MCF 10A (cell line): ENCODE measurements around the gene CEND1. TPM values are rescaled to one million over a fixed set of nuclear protein-coding genes. Genes with fewer than 3 reads are reported as not detected.

ENCODE experiments used
- BruUV-seq: library from RNA; stranded (reverse); fragments of 400-500 nt; replicated peaks from 2 replicates; lab custom pipeline; 2021; lab: Mats Ljungman, UMichigan
- CTCF ChIA-PET: fragments of 300-600 bp; sonication (Branson Sonifier 250); formaldehyde crosslinking; extraction: SDS; loops from one replicate; lab custom pipeline; 2021; ENCODE audit warnings: antibody characterized with exemption, inconsistent platforms; lab: Yijun Ruan, JAX
- POLR2A ChIA-PET: fragments of 300-600, 350-650 bp; sonication (Branson Sonifier 250); formaldehyde crosslinking; extraction: SDS; loops from one replicate; lab custom pipeline; 2020; ENCODE audit warnings: antibody characterized with exemption, inconsistent platforms; lab: Yijun Ruan, JAX
- DNase-seq: peaks from one replicate; pipeline ENCODE4 v3.0.0-alpha.2; 2018; ENCODE audit not compliant: unreplicated experiment
- H3K27ac Mint-ChIP-seq: one replicate; pipeline ENCODE4 v1.8.0; 2022; ENCODE audit warnings: mild to moderate bottlenecking, low read depth, mixed read lengths; ENCODE audit not compliant: unreplicated experiment
- H3K27me3 Mint-ChIP-seq: one replicate; pipeline ENCODE4 v1.8.0; 2022; ENCODE audit warnings: mixed read lengths; ENCODE audit not compliant: insufficient read depth, unreplicated experiment
- H3K36me3 Mint-ChIP-seq: one replicate; pipeline ENCODE4 v1.8.0; 2022; ENCODE audit warnings: mild to moderate bottlenecking, moderate library complexity, mixed read lengths; ENCODE audit not compliant: insufficient read depth, unreplicated experiment
- H3K4me1 Mint-ChIP-seq: one replicate; pipeline ENCODE4 v1.8.0; 2022; ENCODE audit warnings: mixed read lengths; ENCODE audit not compliant: insufficient read depth, unreplicated experiment
- H3K4me3 Mint-ChIP-seq: one replicate; pipeline ENCODE4 v1.8.0; 2022; ENCODE audit warnings: mild to moderate bottlenecking, moderate library complexity, mixed read lengths; ENCODE audit not compliant: unreplicated experiment
- H3K9me3 Mint-ChIP-seq: one replicate; pipeline ENCODE4 v1.8.0; 2022; ENCODE audit warnings: mixed read lengths; ENCODE audit not compliant: unreplicated experiment
- intact Hi-C: fragments of 100-400 bp; cut with micrococcal nuclease; formaldehyde crosslinking; loops from 2 replicates; pipeline ENCODE4 v1.14.1; 2022
- total RNA-seq: library from RNA; stranded (reverse); gene quantifications from 2 replicates; pipeline ENCODE4 v1.2.3, GENCODE V29; 2022
- TF ChIP-seq, protein P1 (sequence below): fragments of 200-600 bp; IDR thresholded peaks from one replicate; pipeline ENCODE4 v1.8.0; 2022; ENCODE audit warnings: antibody characterized with exemption, mild to moderate bottlenecking; ENCODE audit not compliant: unreplicated experiment

Gene CEND1
- total RNA-seq, 1 experiment from 2014 or later: not detected

DNA sequence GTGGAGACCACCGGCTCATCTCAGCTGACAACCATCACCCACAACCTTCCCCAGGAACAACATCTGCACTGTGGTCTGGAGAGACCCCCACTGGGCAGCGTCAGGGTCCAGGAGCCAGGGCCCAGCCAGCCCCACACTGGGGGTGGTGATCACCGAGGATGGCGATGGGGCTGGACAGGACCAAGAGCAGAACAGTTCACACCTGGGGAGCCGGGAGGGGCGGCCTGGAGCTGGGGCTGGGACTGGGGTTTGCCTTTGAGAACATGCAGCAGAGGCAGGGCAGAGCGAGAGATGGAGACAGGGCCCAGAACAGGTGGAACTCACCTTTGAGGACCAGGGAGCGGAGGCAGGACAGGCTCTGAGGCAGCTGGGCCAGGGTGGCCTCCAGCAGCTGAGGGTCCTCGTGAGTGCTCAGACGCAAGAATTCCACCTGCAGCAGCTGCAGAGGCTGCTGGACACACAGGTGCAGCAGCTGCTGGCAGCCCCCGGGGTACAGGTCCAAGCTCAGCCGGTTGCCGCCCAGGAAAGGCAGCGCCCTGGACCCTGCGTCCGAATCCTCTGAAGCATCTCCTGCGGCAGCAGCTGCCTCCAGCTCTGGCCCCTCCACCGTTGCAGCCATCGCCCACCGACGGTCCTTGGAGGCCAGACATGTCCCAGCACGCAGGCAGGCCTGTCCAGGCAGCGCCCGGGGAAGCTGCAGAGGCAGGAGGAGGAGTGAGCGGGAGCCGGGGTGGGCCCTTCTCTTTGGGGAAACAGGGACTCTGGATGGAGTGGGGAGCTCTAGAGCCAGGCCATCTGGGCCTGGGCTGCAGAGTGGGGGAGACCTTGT lies 14.1 kb upstream of the CEND1 start:
- intact Hi-C loops: no loop called here
- BruUV-seq: no TSS peak
- Mint-ChIP-seq H3K4me1 (peaks cover 6% of the 10 kb centered on the region), H3K27ac (no peak overlapping the region), H3K9me3 (no peaks in the 10 kb centered on the region), H3K27me3 (no peaks in the 10 kb centered on the region), H3K36me3 (peaks cover 26% of the 10 kb centered on the region), H3K4me3 (peak overlapping the region; percentile 75)
- TF ChIP-seq, protein P1, sequence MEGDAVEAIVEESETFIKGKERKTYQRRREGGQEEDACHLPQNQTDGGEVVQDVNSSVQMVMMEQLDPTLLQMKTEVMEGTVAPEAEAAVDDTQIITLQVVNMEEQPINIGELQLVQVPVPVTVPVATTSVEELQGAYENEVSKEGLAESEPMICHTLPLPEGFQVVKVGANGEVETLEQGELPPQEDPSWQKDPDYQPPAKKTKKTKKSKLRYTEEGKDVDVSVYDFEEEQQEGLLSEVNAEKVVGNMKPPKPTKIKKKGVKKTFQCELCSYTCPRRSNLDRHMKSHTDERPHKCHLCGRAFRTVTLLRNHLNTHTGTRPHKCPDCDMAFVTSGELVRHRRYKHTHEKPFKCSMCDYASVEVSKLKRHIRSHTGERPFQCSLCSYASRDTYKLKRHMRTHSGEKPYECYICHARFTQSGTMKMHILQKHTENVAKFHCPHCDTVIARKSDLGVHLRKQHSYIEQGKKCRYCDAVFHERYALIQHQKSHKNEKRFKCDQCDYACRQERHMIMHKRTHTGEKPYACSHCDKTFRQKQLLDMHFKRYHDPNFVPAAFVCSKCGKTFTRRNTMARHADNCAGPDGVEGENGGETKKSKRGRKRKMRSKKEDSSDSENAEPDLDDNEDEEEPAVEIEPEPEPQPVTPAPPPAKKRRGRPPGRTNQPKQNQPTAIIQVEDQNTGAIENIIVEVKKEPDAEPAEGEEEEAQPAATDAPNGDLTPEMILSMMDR: no peak
- DNase-seq: peak; percentile 63
- ChIA-PET CTCF (interaction anchor here (0.9 to 1.2 kb wide), 2 partner anchors 20 to 78 kb away, joined by 4 read pairs; no protein-coding TSS in a partner anchor), POLR2A (interaction anchor here (0.7 to 8.3 kb wide), 13 partner anchors 8 to 228 kb away, joined by 3 to 149 read pairs (median 5); partner anchors contain the start of genes PHRF1 and PNPLA2)

DNA sequence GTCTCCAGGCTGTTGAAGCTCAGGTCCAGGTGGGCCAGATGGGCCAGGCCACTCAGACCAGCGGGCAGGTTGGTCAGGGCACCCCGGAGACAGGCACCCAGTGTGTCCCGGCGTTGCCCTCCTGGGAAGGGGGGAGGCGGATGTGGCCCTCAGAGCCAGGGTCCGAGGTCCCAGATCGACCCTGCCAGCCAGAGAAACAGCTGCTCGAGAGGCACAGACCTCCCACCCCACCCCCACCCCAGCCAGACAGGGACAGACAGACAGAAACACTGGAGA lies 13.5 kb upstream of the CEND1 start:
- POLR2A ChIA-PET: interaction anchor here (0.6 to 8.3 kb wide), 9 partner anchors 8 to 228 kb away, joined by 3 to 149 read pairs (median 6); partner anchors contain the start of genes PHRF1 and PNPLA2

DNA sequence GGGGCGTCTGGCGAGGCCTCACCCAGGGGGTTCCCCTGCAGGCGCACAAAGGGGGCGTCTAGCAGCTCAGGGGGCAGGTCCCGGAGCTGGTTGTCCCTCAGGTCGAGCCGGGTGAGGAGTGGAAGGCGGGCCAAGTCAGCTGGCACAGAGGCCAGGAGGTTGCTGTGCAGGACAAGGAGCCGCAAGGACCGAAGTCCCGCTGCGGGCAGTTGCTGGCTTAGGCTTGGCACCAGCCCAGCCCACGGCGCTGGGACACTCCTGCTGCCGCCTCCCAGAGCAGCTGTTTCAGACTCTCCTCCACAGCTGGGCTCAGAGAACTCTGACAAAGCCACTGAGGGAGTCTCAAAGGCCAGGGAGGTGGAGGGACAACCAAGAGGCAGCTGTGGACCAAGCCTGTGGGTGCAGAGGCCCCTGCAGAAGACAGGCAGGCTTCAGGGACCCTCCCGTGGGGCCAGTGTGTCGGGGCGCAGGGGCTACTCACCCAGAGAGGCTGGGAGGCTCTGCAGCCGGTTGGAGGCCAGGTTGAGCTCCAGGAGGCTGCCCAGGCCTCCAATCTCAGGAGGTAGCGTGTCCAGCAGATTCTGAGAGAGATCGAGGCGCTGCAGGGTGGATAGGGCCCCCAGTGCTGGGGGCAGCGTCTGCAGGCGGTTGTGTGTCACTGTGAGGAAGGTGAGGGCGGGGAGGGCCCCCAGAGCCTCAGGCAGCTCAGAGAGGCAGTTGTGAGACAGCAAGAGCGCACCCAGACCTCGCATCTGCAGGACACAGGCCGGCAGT lies 13.0 kb upstream of the CEND1 start:
- Mint-ChIP-seq H3K9me3 (no peaks in the 10 kb centered on the region), H3K27ac (no peak overlapping the region), H3K36me3 (peaks cover 26% of the 10 kb centered on the region), H3K4me3 (peak overlapping the region; percentile 40), H3K27me3 (no peaks in the 10 kb centered on the region), H3K4me1 (peaks cover 3% of the 10 kb centered on the region)
- CTCF ChIA-PET: interaction anchor here (0.6 to 1.2 kb wide), 2 partner anchors 77 to 765 kb away, joined by 3 to 4 read pairs; no protein-coding TSS in a partner anchor
- POLR2A ChIA-PET: interaction anchor here (0.6 to 8.3 kb wide), 4 partner anchors 8 to 227 kb away, joined by 3 to 149 read pairs (median 4); partner anchors contain the start of genes PHRF1 and PNPLA2
- BruUV-seq: no TSS peak
- TF ChIP-seq, protein P1: no peak
- intact Hi-C loops: no loop called here
- no peak for DNase-seq

More for the DNA sequence above, 13.5 kb upstream of the CEND1 start:
- H3K9me3 Mint-ChIP-seq: no peaks in the 10 kb centered on the region
- H3K27me3 Mint-ChIP-seq: no peaks in the 10 kb centered on the region
- H3K4me3 Mint-ChIP-seq: peak overlapping the region; percentile 75
- peaks cover 6% of the 10 kb centered on the region for H3K4me1 Mint-ChIP-seq
- H3K36me3 Mint-ChIP-seq: peaks cover 26% of the 10 kb centered on the region
- H3K27ac Mint-ChIP-seq: no peak overlapping the region
- BruUV-seq: no TSS peak
- CTCF ChIA-PET: interaction anchor here (0.6 to 1.2 kb wide), 2 partner anchors 78 to 765 kb away, joined by 3 to 4 read pairs; no protein-coding TSS in a partner anchor
- DNase-seq: no peak
- intact Hi-C loops: no loop called here
- TF ChIP-seq, protein P1: no peak
